ENCODE measurements around the gene RPL21.

DNA sequence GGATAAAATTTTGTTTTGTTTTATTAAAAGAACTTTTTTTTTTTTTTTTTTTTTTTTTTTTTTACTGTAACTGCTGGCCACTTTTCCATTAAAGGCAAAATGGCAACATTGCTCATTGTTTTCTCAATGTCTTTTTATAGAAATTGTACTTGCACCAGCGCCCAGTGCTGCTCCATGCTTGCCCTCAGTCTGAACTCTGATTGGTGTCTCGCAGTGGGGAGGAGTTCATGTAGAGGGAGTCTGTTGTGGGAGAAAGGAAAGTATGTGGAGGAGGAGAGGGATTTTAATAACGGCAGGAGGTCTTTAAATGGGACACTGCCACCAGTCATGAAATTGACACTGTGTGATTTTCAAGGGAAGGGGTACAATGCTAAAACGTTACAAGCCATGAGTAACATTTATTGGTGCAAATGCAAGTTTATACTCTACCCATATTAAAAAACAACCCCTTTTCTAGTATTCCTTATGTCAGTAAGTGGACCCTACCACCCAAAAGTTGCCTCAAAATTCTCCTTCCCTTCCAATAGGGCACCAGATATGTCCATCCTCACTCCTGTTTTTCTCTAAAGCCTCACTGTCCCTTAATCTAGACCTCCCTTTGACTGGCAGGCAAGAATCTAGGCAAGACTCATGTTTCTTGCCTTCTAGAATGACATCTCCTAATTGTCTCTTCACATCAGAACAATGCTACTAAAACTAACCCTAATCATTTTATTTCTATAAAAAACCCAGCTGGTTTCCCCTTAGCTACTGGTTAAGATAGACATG is 22.5 kb downstream of the RPL21 start:
- TF ChIP-seq, protein P1, sequence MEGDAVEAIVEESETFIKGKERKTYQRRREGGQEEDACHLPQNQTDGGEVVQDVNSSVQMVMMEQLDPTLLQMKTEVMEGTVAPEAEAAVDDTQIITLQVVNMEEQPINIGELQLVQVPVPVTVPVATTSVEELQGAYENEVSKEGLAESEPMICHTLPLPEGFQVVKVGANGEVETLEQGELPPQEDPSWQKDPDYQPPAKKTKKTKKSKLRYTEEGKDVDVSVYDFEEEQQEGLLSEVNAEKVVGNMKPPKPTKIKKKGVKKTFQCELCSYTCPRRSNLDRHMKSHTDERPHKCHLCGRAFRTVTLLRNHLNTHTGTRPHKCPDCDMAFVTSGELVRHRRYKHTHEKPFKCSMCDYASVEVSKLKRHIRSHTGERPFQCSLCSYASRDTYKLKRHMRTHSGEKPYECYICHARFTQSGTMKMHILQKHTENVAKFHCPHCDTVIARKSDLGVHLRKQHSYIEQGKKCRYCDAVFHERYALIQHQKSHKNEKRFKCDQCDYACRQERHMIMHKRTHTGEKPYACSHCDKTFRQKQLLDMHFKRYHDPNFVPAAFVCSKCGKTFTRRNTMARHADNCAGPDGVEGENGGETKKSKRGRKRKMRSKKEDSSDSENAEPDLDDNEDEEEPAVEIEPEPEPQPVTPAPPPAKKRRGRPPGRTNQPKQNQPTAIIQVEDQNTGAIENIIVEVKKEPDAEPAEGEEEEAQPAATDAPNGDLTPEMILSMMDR (conservative IDR thresholded peaks at IDR 0.05; ENCODE audit: low read length) = no peak
- TF ChIP-seq EZH2phosphoT487 (IDR thresholded peaks at IDR 0.05; ENCODE audit: borderline replicate concordance, low read depth, low read length) = no peak

All from OCI-LY7 (cell line).